NCI-H524 treated with DMSO at 0.1 percent for 48 hours (cell line): ENCODE data around the gene PPP2R3A.
A peak's percentile ranks its signal among the peaks of the same experiment; 100 is the strongest.

Experiments
- DNase-seq: peaks from one replicate; lab custom pipeline; 2025; lab: John Stamatoyannopoulos, UW

PPP2R3A gene

GRCh38 chr3:136196401-136197158 is 231.1 kb downstream of the PPP2R3A start:
- DNase-seq = peak; percentile 99

GRCh38 chr3:136197159-136197793 is 231.7 kb downstream of the PPP2R3A start:
- DNase-seq = no peak
